GM12891 (cell line): ENCODE measurements around the gene GHR.

Source experiments
- DNase-seq: peaks from one replicate; pipeline ENCODE4 v3.0.0; 2011; ENCODE audit warnings: low spot score; ENCODE audit not compliant: insufficient read length
- FAIRE-seq: peaks from 2 replicates; lab custom pipeline; 2011; peaks lifted over from hg19 to GRCh38; lab: Jason Lieb, UNC
- PAX5 ChIP-seq: IDR thresholded peaks from 2 replicates; pipeline ENCODE4 v1.6.1; 2011; ENCODE audit warnings: low read length, moderate library complexity, mild to moderate bottlenecking; ENCODE audit not compliant: insufficient read depth, severe bottlenecking
- POLR2A ChIP-seq: IDR thresholded peaks from 2 replicates; pipeline ENCODE4 v1.6.1; 2011; ENCODE audit warnings: low read depth, low read length, control low read depth
- POLR2AphosphoS5 ChIP-seq: IDR thresholded peaks from 2 replicates; pipeline ENCODE4 v1.6.1; 2011; ENCODE audit warnings: low read depth, low read length, control low read depth
- POU2F2 ChIP-seq: IDR thresholded peaks from 2 replicates; pipeline ENCODE4 v1.6.1; 2011; ENCODE audit warnings: low read depth, mild to moderate bottlenecking, control low read depth, low read length, moderate library complexity
- SPI1 ChIP-seq: IDR thresholded peaks from 2 replicates; pipeline ENCODE4 v1.6.1; 2011; ENCODE audit warnings: low read depth, low read length, control low read depth
- TAF1 ChIP-seq: IDR thresholded peaks from 2 replicates; pipeline ENCODE4 v1.6.1; 2011; ENCODE audit warnings: low read depth, low read length, control low read depth

GHR gene

GRCh38 chr5:42751044-42751443 lies 327.8 kb downstream of the GHR start:
- no peak for DNase-seq
- no peak for TF ChIP-seq SPI1
- no peak for TF ChIP-seq POLR2AphosphoS5
- TF ChIP-seq TAF1, result no peak
- no peak for TF ChIP-seq PAX5
- no peak for TF ChIP-seq POU2F2
- TF ChIP-seq POLR2A, result no peak
- FAIRE-seq, result no peak

- TF ChIP-seq TAF1 (no peak), PAX5 (no peak), POU2F2 (no peak), POLR2A (no peak), POLR2AphosphoS5 (no peak), SPI1 (no peak)
- FAIRE-seq (no peak), DNase-seq (no peak)
These were observed 329.9 kb downstream of the GHR start for GRCh38 chr5:42753099-42753498.

GRCh38 chr5:42756606-42757601 lies 333.7 kb downstream of the GHR start, which contains the start of gene CCDC152:
TSS of gene CCDC152 (plus strand) at chr5:42756818. CDS start at chr5:42759122, 2,304 bp downstream.
- peak; percentile 34 for DNase-seq
- peak; percentile 69 for FAIRE-seq

GRCh38 chr5:42759456-42759855 lies 336.2 kb downstream of the GHR start:
- TF ChIP-seq PAX5 (no peak), SPI1 (no peak), TAF1 (no peak), POU2F2 (no peak), POLR2AphosphoS5 (no peak), POLR2A (no peak)
- DNase-seq (no peak), FAIRE-seq (no peak)

More at GRCh38 chr5:42756606-42757601, 333.7 kb downstream of the GHR start, which contains the start of gene CCDC152:
- TF ChIP-seq PAX5, result no peak
- TF ChIP-seq POU2F2, result no peak
- TF ChIP-seq POLR2AphosphoS5, result peak; percentile 45; the same call in 1 of the 2 replicates
- peak; percentile 45; the same call in 1 of the 2 replicates for TF ChIP-seq POLR2A
- TF ChIP-seq TAF1, result peak; percentile 54; the same call in 1 of the 2 replicates
- TF ChIP-seq SPI1, result peak; percentile 73

- FAIRE-seq, result no peak
- TF ChIP-seq POLR2A, result no peak
- TF ChIP-seq SPI1, result no peak
- no peak for TF ChIP-seq POU2F2
- TF ChIP-seq PAX5, result no peak
- no peak for TF ChIP-seq TAF1
- TF ChIP-seq POLR2AphosphoS5, result no peak
- DNase-seq, result no peak
These were observed 337.2 kb downstream of the GHR start for GRCh38 chr5:42760426-42760825.

GRCh38 chr5:42761791-42762190 lies 338.6 kb downstream of the GHR start:
- TF ChIP-seq POU2F2, result no peak
- TF ChIP-seq POLR2AphosphoS5, result no peak
- TF ChIP-seq PAX5, result no peak
- no peak for TF ChIP-seq POLR2A
- no peak for TF ChIP-seq TAF1
- no peak for TF ChIP-seq SPI1
- DNase-seq, result no peak
- no peak for FAIRE-seq

- TF ChIP-seq POLR2AphosphoS5, result no peak
- no peak for TF ChIP-seq POLR2A
- TF ChIP-seq TAF1, result no peak
- no peak for TF ChIP-seq SPI1
- TF ChIP-seq PAX5, result no peak
- no peak for TF ChIP-seq POU2F2
- DNase-seq (no peak), FAIRE-seq (peak; percentile 43)
These were observed 344.4 kb downstream of the GHR start for GRCh38 chr5:42767491-42768105.

GRCh38 chr5:42768106-42768504 lies 344.9 kb downstream of the GHR start:
- TF ChIP-seq PAX5, result no peak
- no peak for TF ChIP-seq POU2F2
- no peak for TF ChIP-seq TAF1
- no peak for TF ChIP-seq POLR2AphosphoS5
- FAIRE-seq, result no peak
- DNase-seq, result no peak

GRCh38 chr5:42770003-42770402 lies 346.8 kb downstream of the GHR start:
- FAIRE-seq (no peak), DNase-seq (no peak)
- TF ChIP-seq TAF1 (no peak), POU2F2 (no peak), POLR2AphosphoS5 (no peak), SPI1 (no peak), PAX5 (no peak), POLR2A (no peak)
